Activated CD4-positive, alpha-beta T cell treated with anti-CD3 and anti-CD28 coated beads, Interleukin-2, amount 10 ng/mL, durations not matched to agents 24 days and 14 days (primary cell): ENCODE measurements around the gene GABBR1. TPM values are rescaled to one million over a fixed set of nuclear protein-coding genes. Genes with fewer than 3 reads are reported as not detected.

Source experiments
- DNase-seq: peaks from one replicate; pipeline ENCODE4 v3.0.0; 2022
- H3K27ac Mint-ChIP-seq: one replicate; pipeline ENCODE4 v1.8.0; 2022; ENCODE audit warnings: mild to moderate bottlenecking, mixed read lengths
- H3K27me3 Mint-ChIP-seq: one replicate; pipeline ENCODE4 v1.8.0; 2022; ENCODE audit warnings: mixed read lengths
- H3K36me3 Mint-ChIP-seq: one replicate; pipeline ENCODE4 v1.8.0; 2022; ENCODE audit warnings: low read depth, mild to moderate bottlenecking, mixed read lengths
- H3K4me1 Mint-ChIP-seq: one replicate; pipeline ENCODE4 v1.8.0; 2021; ENCODE audit warnings: mixed read lengths
- H3K4me3 Mint-ChIP-seq: one replicate; pipeline ENCODE4 v1.8.0; 2022; ENCODE audit warnings: mild to moderate bottlenecking, moderate library complexity, mixed read lengths
- H3K9me3 Mint-ChIP-seq: one replicate; pipeline ENCODE4 v1.8.0; 2021; ENCODE audit warnings: mixed read lengths
- intact Hi-C: fragments of 100-400 bp; cut with micrococcal nuclease; formaldehyde crosslinking; loops from one replicate; pipeline ENCODE4 v1.15.1; 2023
- total RNA-seq: library from RNA; stranded (reverse); gene quantifications from 2 replicates; pipeline ENCODE4 v1.2.3, GENCODE V29; 2022

GABBR1 gene
- total RNA-seq, 1 donor from 2014 or later = 20.4 TPM

- no peak for DNase-seq
- peaks cover 1% of the 10 kb centered on the region for H3K27me3 Mint-ChIP-seq
- H3K27ac Mint-ChIP-seq = no peak overlapping the region
- no peaks in the 10 kb centered on the region for H3K9me3 Mint-ChIP-seq
- intact Hi-C loops = no loop called here
- H3K4me1 Mint-ChIP-seq = peaks cover 10% of the 10 kb centered on the region
- H3K4me3 Mint-ChIP-seq = no peak overlapping the region
- H3K36me3 Mint-ChIP-seq = no peaks in the 10 kb centered on the region
These were observed 15.1 kb upstream of the GABBR1 start for GRCh38 chr6:29647927-29648642.

DNA sequence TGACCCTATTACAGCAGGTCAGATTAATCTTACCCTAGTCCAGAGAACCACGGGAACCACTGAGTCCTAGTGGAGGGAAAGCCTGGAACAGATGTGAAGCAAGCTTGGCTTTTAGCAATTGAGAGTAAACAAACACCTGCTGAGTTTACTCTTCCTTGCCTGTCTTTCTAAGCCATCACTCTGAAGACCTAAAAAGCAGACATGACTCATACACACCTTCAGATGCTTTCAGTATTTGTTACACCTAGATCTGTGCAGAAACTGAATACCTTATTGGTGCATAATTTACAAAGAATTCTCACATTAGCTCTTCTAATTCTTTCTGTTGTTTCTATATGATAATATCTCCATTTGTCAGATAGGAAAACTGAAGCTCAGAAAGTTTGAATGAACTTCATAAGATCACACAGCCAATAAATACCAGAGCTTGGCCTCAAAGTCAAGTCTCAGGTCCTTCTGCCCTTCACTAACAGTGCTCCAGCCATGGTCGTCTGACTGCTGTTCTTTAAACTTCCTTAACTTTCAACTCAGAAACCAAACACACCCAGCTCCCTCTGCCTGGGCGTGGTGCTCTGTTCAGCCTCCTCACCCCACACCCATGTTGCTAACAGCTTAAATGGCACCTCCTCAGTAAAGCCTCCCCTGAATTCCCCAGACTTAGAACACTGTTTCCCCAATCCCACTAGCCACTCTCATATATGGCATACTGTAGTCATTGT lies 8.6 kb upstream of the GABBR1 start:
- Mint-ChIP-seq H3K36me3 (no peaks in the 10 kb centered on the region), H3K27me3 (peaks cover 4% of the 10 kb centered on the region), H3K9me3 (no peaks in the 10 kb centered on the region), H3K27ac (peak overlapping the region; percentile 50), H3K4me1 (peaks cover 12% of the 10 kb centered on the region), H3K4me3 (peak overlapping the region; percentile 45)
- intact Hi-C loops = no loop called here
- peak; percentile 82 for DNase-seq

DNA sequence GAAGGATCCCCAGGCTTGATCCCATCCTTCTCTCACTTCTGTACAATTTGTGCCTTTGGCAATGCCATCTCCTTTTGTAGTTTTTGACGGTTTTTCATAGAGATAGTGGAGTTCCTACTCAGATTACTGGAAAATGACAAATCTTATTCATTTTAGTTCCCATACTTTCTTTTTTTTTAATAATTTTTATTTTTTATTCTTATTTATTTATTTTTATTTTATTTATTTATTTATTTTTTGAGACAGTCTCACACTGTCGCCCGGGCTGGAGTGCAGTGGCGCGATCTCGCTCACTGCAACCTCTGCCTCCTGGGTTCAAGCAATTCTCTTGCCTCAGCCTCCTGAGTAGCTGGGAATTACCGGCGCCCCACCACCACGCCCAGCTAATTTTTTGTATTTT lies 4.3 kb upstream of the GABBR1 start:
- no peak overlapping the region for H3K27ac Mint-ChIP-seq
- no peak overlapping the region for H3K4me3 Mint-ChIP-seq
- peaks cover 12% of the 10 kb centered on the region for H3K27me3 Mint-ChIP-seq
- no peak for DNase-seq
- H3K36me3 Mint-ChIP-seq = no peaks in the 10 kb centered on the region
- peaks cover 23% of the 10 kb centered on the region for H3K4me1 Mint-ChIP-seq
- no peaks in the 10 kb centered on the region for H3K9me3 Mint-ChIP-seq
- intact Hi-C loops = no loop called here

DNA sequence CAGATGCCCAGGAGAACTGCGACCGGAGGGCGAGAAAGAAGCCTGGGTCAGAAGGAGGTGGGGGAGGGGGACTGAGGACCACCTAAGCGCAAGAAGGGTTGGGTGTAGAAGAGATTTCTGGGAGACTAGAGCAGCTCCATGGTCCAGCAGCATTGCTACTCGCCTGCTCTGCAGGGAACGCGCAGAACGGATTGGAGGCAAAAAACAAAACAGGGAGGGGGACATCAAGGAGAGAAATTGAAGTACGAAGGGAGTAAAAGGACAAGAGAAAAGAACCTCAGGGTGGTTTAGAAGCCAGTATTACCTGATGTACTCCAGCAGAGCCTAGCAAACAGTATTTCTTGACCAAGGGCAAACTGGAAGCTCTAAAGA lies 537 bp upstream of the GABBR1 start:
- peaks cover 41% of the 10 kb centered on the region for H3K4me1 Mint-ChIP-seq
- no peaks in the 10 kb centered on the region for H3K9me3 Mint-ChIP-seq
- intact Hi-C loops = loop anchor here (1.0 kb wide), 1 partner anchor 17 kb away; no protein-coding TSS in a partner anchor
- H3K4me3 Mint-ChIP-seq = peak overlapping the region; percentile 94
- H3K27me3 Mint-ChIP-seq = peaks cover 38% of the 10 kb centered on the region
- peak overlapping the region; percentile 37 for H3K27ac Mint-ChIP-seq
- no peak for DNase-seq
- H3K36me3 Mint-ChIP-seq = peaks cover 8% of the 10 kb centered on the region

GRCh38 chr6:29631860-29632731 lies 887 bp downstream of the GABBR1 start:
- Mint-ChIP-seq H3K4me3 (peak overlapping the region; percentile 94), H3K36me3 (peaks cover 8% of the 10 kb centered on the region), H3K4me1 (peaks cover 43% of the 10 kb centered on the region), H3K9me3 (no peaks in the 10 kb centered on the region), H3K27me3 (peaks cover 38% of the 10 kb centered on the region), H3K27ac (peak overlapping the region; percentile 68)
- DNase-seq = peak; percentile 89
- intact Hi-C loops = no loop called here

DNA sequence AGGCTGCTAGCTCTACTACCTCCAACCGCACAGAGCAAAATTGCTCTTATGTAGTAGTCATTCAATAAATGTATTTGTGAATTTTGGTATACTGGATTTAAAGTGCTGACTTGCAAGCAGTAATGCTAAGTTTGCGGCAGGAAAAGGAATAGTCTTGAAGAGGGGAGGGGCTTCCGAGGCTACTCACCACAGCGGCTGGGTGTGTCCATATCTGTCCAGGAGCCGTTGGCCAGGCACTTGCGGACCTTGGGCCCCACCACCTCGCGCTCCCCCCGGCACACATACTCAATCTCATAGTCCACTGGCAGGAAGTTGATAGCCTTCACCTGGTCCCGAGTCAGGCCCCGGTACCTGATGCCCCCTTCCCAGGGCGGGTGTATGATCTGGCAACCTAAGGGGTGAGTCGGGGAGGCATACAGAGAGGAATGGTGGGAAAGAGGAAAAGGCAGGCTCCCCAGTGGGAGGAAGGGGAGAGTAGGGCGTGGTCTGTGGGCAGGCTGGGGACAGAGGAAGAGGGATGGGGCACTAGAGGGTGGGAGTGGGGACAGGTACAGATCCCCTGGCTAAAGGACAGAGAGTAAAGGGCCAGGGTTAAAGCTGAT lies 1.7 kb downstream of the GABBR1 start:
- H3K4me1 Mint-ChIP-seq = peaks cover 46% of the 10 kb centered on the region
- H3K27ac Mint-ChIP-seq = peak overlapping the region; percentile 10
- H3K36me3 Mint-ChIP-seq = peaks cover 8% of the 10 kb centered on the region
- no peak for DNase-seq
- intact Hi-C loops = no loop called here
- peaks cover 46% of the 10 kb centered on the region for H3K27me3 Mint-ChIP-seq
- no peaks in the 10 kb centered on the region for H3K9me3 Mint-ChIP-seq
- H3K4me3 Mint-ChIP-seq = peak overlapping the region; percentile 94

GRCh38 chr6:29630315-29630714 lies 2.7 kb downstream of the GABBR1 start:
- peaks cover 46% of the 10 kb centered on the region for H3K4me1 Mint-ChIP-seq
- intact Hi-C loops = no loop called here
- no peak for DNase-seq
- no peak overlapping the region for H3K27ac Mint-ChIP-seq
- H3K27me3 Mint-ChIP-seq = peaks cover 52% of the 10 kb centered on the region
- H3K36me3 Mint-ChIP-seq = peaks cover 8% of the 10 kb centered on the region
- no peaks in the 10 kb centered on the region for H3K9me3 Mint-ChIP-seq
- peak overlapping the region; percentile 94 for H3K4me3 Mint-ChIP-seq

- no peak overlapping the region for H3K27ac Mint-ChIP-seq
These were observed 3.4 kb downstream of the GABBR1 start for GRCh38 chr6:29629571-29629970.

DNA sequence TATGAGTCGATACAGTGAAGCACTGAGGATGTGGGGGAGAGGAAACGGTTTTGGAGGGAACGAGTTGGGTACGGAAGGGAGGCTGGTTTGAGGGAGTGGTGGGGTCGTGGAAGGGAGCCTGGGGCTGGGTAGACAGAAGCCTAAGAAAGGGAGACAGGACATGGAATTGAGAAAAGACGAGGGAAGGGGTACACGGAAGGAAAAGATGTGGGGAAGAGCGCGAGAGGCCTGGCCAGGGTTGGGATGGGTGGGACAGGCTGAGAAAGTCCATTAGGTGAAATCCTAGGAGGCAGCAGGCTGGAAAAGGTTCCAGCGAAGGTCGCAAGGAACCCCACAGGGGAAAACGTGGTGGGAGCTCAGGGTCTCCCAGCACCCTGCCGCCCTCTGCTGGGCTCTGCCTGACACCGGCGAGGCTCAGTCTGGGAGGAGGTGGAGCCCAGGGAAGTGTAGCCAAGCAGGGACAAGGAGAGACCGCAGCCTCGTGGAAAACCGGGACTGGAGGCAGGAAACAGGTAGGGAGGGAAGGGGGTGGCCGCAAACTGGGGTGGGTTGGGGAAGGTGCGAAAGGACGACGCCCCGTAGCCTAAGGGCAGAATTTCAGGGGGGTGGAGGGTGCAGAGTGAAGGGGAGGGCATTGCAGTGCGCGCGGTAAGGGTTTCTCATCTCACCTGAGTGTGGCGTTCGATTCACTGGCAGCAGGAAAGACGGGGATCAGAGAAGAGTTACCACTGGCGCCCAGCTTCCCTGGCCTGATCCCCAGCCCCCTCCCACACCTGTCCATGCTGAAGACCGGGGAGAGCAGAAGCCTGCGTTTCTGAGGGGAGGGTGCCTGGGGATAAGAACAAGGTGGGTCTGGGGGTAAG lies 4.3 kb downstream of the GABBR1 start:
- intact Hi-C loops = no loop called here
- peaks cover 39% of the 10 kb centered on the region for H3K4me1 Mint-ChIP-seq
- peak; percentile 86 for DNase-seq
- H3K9me3 Mint-ChIP-seq = no peaks in the 10 kb centered on the region
- peak overlapping the region; percentile 96 for H3K4me3 Mint-ChIP-seq
- H3K27ac Mint-ChIP-seq = peak overlapping the region; percentile 65
- peaks cover 11% of the 10 kb centered on the region for H3K36me3 Mint-ChIP-seq
- peaks cover 56% of the 10 kb centered on the region for H3K27me3 Mint-ChIP-seq

More at GRCh38 chr6:29629571-29629970, 3.4 kb downstream of the GABBR1 start:
- Mint-ChIP-seq H3K4me3 (peak overlapping the region; percentile 96), H3K27me3 (peaks cover 56% of the 10 kb centered on the region), H3K4me1 (peaks cover 46% of the 10 kb centered on the region), H3K36me3 (peaks cover 8% of the 10 kb centered on the region), H3K9me3 (no peaks in the 10 kb centered on the region)
- intact Hi-C loops = no loop called here
- no peak for DNase-seq

- DNase-seq = peak; percentile 78
- Mint-ChIP-seq H3K4me3 (peak overlapping the region; percentile 96), H3K27ac (peak overlapping the region; percentile 65), H3K9me3 (no peaks in the 10 kb centered on the region), H3K27me3 (peaks cover 51% of the 10 kb centered on the region), H3K4me1 (peaks cover 33% of the 10 kb centered on the region), H3K36me3 (peaks cover 11% of the 10 kb centered on the region)
- intact Hi-C loops = no loop called here
These were observed 5.1 kb downstream of the GABBR1 start for GRCh38 chr6:29627755-29628418.

DNA sequence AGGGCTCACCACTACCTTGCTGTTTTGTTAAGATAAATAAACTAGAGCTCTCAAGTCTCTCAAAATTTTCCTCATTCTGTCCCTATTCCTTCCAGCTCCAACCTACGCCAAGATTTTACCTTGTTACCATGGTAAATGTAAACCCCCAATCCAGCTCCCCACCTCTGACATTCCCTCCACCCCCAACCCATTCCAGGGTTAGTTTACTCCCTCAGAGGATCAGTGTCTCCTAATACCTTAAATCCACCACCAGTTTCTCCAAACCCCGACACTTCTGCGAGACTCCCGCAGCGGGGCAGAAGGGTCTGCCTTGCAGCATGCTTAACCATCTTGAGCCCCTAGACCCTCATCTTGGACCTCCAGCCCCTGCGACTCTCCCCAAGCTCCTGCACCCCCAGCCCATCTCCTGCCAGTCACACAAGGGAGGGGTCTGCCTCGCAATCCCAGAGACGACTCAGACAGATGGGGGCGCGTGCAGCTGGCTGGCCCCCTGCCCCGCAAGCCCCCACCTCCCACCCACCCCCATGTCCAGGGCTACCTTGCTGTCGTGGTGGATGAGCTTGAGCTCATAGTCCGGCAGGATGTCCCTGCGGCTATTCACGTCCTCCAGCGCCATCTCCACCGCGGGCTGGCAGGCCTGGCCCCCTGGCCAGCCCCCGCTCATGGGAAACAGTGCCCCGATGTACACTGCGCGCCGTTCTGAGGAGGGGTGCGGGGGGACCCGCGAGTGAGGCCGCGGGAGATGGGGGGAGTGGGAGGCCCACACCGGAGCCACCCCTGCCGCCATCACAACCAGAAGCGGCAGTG lies 5.8 kb downstream of the GABBR1 start:
- H3K36me3 Mint-ChIP-seq = peaks cover 11% of the 10 kb centered on the region
- H3K9me3 Mint-ChIP-seq = no peaks in the 10 kb centered on the region
- H3K27ac Mint-ChIP-seq = peak overlapping the region; percentile 12
- peaks cover 51% of the 10 kb centered on the region for H3K27me3 Mint-ChIP-seq
- intact Hi-C loops = no loop called here
- H3K4me3 Mint-ChIP-seq = peak overlapping the region; percentile 96
- H3K4me1 Mint-ChIP-seq = peaks cover 32% of the 10 kb centered on the region
- no peak for DNase-seq
